ENCODE measurements around the gene PLAU.

DNA sequence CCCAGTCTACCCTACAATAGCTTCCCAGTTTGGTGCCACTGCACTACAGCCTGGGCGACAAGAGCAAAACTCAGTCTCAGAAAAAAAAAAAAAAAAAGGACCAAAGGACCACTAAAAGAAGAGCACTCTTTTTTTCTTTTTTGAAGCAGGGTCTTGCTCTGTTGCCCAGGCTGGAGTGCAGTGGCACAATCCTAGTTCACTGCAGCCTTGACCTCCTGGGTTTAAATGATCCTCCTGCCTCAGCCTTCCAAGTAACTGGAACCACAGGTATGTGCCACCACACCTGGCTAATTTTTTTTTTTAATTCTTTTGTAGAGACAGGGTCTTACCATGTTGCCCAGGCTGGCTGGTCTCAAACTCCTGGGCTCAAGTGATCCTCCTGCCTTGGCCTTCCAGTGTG lies 14.0 kb downstream of the PLAU start:
- TF ChIP-seq, protein P1, sequence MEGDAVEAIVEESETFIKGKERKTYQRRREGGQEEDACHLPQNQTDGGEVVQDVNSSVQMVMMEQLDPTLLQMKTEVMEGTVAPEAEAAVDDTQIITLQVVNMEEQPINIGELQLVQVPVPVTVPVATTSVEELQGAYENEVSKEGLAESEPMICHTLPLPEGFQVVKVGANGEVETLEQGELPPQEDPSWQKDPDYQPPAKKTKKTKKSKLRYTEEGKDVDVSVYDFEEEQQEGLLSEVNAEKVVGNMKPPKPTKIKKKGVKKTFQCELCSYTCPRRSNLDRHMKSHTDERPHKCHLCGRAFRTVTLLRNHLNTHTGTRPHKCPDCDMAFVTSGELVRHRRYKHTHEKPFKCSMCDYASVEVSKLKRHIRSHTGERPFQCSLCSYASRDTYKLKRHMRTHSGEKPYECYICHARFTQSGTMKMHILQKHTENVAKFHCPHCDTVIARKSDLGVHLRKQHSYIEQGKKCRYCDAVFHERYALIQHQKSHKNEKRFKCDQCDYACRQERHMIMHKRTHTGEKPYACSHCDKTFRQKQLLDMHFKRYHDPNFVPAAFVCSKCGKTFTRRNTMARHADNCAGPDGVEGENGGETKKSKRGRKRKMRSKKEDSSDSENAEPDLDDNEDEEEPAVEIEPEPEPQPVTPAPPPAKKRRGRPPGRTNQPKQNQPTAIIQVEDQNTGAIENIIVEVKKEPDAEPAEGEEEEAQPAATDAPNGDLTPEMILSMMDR (conservative IDR thresholded peaks at IDR 0.05; ENCODE audit: low read length): no peak
- no peak for TF ChIP-seq EZH2phosphoT487 (IDR thresholded peaks at IDR 0.05; ENCODE audit: borderline replicate concordance, low read depth, low read length)

All from OCI-LY7 (cell line).